Upper lobe of left lung (tissue), 6 donors: ENCODE data around the gene ATF1. TPM values are rescaled to one million over a fixed set of nuclear protein-coding genes. Genes with fewer than 3 reads are reported as not detected.
"Not testable (repeated sequence)": the region's sequence is repeated elsewhere in the genome, so short reads cannot be mapped to it uniquely, and the experiment has no call there.

Experiments used
- ATAC-seq, 2 donors: fragments of 200-7000 bp; cut with Tn5 transposase; one replicate each; pipeline ENCODE4 v1.9.1; 2022; ENCODE audit warnings: mild to moderate bottlenecking in 2 of 2, moderate library complexity in 2 of 2; ENCODE audit not compliant: low FRiP score in 2 of 2
- DNase-seq, 2 donors: peaks; one replicate each; pipeline ENCODE4 v3.0.0-alpha.2; 2019 to 2020
- H3K27ac ChIP-seq, 4 donors: fragments of 200-600 bp; sonication (generic); one replicate each; pipeline ENCODE4 v1.5.1; 2016 to 2019
- H3K27me3 ChIP-seq, 4 donors: fragments of 200-600 bp; sonication (generic); one replicate each; pipeline ENCODE4 v1.5.1; 2017 to 2019
- H3K36me3 ChIP-seq, 4 donors: fragments of 200-600 bp; sonication (generic); one replicate each; pipeline ENCODE4 v1.5.1; 2016 to 2019
- H3K4me1 ChIP-seq, 4 donors: fragments of 200-600 bp; sonication (generic); one replicate each; pipeline ENCODE4 v1.5.1; 2018 to 2019
- H3K4me3 ChIP-seq, 4 donors: fragments of 200-600 bp; sonication (generic); one replicate each; pipeline ENCODE4 v1.5.1; 2017 to 2019; ENCODE audit warnings: mild to moderate bottlenecking in 2 of 4, moderate library complexity in 1 of 4
- H3K9me3 ChIP-seq, 4 donors: fragments of 200-600 bp; sonication (generic); one replicate each; pipeline ENCODE4 v1.5.1; 2018 to 2019
- CTCF ChIP-seq, 6 experiments: fragments of 450-650 bp in 4 of 6; fragments of 200-600 bp in 2 of 6; sonication (generic) in 2 of 6; IDR thresholded peaks; one replicate each; pipeline ENCODE4 v1.5.1; 2016 to 2019; ENCODE audit warnings: antibody characterized with exemption in 6 of 6
- EP300 ChIP-seq, 4 donors: sonication (generic); formaldehyde crosslinking; IDR thresholded peaks; one replicate each; pipeline ENCODE4 v1.5.1; 2017; ENCODE audit warnings: antibody characterized with exemption in 4 of 4, control low read depth in 2 of 4
- POLR2A ChIP-seq, 4 donors: fragments of 450-650 bp; IDR thresholded peaks; one replicate each; pipeline ENCODE4 v1.5.1; 2016 to 2017; ENCODE audit warnings: antibody characterized with exemption in 4 of 4, mild to moderate bottlenecking in 2 of 4
- POLR2AphosphoS5 ChIP-seq, 2 donors: sonication (generic); formaldehyde crosslinking; IDR thresholded peaks; one replicate each; pipeline ENCODE4 v1.5.1; 2017; ENCODE audit warnings: antibody characterized with exemption in 2 of 2
- WGBS, 2 donors: methylation state at CpG; one replicate each; pipeline ENCODE4 v1.1.5; 2017 to 2018; 5-methylcytosine and 5-hydroxymethylcytosine counted together
- total RNA-seq, 6 donors: library from RNA; depleted of rRNA in 4 of 6; stranded (reverse); fragments of >200 nt in 4 of 6; gene quantifications; one replicate each; pipeline versions ENCODE4 v1.1.0 to v1.2.1, GENCODE V29; 2016 to 2021
- donor health status: DM: no; HTN: no; CAD: no; lungs with moderate emphysema.
- donor health status: DM: no; HTN: yes; CAD: no; lungs with severe emphysema.

The ATF1 gene
- total RNA-seq, 6 donors from 2014 or later: 23.0 to 48.1 (median 33.9) TPM

DNA sequence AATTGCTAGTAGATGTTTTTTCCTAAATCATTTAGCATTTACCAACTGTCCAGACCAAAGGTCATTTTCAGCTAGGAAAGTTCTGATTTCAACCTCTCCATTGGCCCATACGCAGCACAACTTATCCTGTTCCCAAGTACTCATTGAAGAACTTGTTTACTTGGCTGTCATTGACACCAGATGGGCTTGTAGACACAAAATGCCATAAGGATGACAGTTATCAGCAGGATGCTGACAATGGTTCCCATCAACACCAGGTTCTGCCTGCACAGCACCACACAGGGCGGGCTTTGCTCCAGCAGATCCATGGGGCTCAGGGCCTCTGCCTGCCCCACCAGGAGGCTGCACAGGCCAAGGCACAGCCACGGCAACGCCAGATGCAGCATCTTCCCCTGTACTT is 42.3 kb downstream of the ATF1 start:
- WGBS, 2 donors: 99 to 100% methylated on average over 4 of the region's 4 CpGs
- TF ChIP-seq EP300 (IDR thresholded peaks at IDR 0.05) (no peak), POLR2AphosphoS5 (IDR thresholded peaks at IDR 0.05) (no peak), POLR2A (IDR thresholded peaks at IDR 0.05) (no peak), CTCF (IDR thresholded peaks at IDR 0.05) (no peak)

DNA sequence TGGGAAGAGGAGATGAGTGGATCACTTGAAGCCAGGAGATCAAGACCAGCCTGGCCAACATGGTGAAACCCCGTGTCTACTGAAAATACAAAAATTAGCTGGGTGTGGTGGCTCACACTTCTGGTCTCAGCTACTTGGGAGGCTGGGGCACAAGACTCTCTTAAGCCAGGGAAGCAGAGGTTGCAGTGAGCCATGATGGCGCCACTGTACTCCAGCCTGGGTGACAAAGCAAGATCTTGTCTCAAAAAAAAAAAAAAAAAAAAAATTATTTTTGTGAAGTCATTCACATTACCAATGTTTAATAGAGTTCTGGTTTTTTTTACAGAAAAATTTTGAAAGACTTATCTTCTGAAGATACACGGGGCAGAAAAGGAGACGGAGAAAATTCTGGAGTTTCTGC is 45.2 kb downstream of the ATF1 start:
- ATAC-seq, DNase-seq, H3K4me1 ChIP-seq, H3K9me3 ChIP-seq, H3K27me3 ChIP-seq, H3K4me3 ChIP-seq, H3K27ac ChIP-seq: not testable (repeated sequence)
- peaks cover 9 to 51% (median 24%) of the 10 kb centered on the region in 4 donors for H3K36me3 ChIP-seq
- 92 to 98% methylated on average over 4 of the region's 4 CpGs for WGBS, 2 donors

More for the DNA sequence above, 42.3 kb downstream of the ATF1 start:
- H3K9me3 ChIP-seq: no peaks in the 10 kb centered on the region
- no peaks in the 10 kb centered on the region for H3K4me1 ChIP-seq
- H3K36me3 ChIP-seq: peaks cover 6 to 32% (median 14%) of the 10 kb centered on the region in 4 donors
- no peak overlapping the region for H3K27ac ChIP-seq
- H3K27me3 ChIP-seq: no peaks in the 10 kb centered on the region
- no peak for ATAC-seq
- peak in 1 of 2 donors; percentile 17 for DNase-seq
- no peak overlapping the region for H3K4me3 ChIP-seq

DNA sequence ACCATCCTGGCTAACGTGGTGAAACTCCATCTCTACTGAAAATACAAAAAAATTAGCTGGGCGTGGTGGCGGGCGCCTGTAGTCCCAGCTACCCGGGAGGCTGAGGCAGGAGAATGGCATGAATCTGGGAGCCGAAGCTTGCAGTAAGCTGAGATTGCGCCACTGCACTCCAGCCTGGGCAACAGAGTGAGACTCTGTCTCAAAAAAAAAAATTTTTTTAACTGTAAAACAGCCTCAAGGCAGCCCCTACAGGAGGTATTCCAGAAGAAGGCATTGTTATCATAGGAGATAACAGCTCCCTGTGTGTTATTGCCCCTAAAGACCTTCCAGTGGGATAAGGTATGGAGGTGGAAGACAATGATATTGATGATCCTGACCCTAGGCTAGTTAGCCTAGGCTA is 51.0 kb downstream of the ATF1 start:
- not testable (repeated sequence) for ATAC-seq, H3K9me3 ChIP-seq, H3K27me3 ChIP-seq, H3K4me3 ChIP-seq, H3K27ac ChIP-seq, H3K4me1 ChIP-seq, DNase-seq
- 92 to 97% methylated on average over 7 of the region's 7 CpGs for WGBS, 2 donors
- peaks cover 32 to 96% (median 55%) of the 10 kb centered on the region in 4 donors for H3K36me3 ChIP-seq

- H3K9me3 ChIP-seq: no peaks in the 10 kb centered on the region
- peaks cover 15 to 56% (median 24%) of the 10 kb centered on the region in 4 donors for H3K36me3 ChIP-seq
- H3K27ac ChIP-seq: no peak overlapping the region
- no peak for ATAC-seq
- peaks cover 0 to 3% (median 0%) of the 10 kb centered on the region in 4 donors for H3K4me1 ChIP-seq
- no peak overlapping the region for H3K4me3 ChIP-seq
- DNase-seq: no peak
- no peak for TF ChIP-seq POLR2A (IDR thresholded peaks at IDR 0.05)
- H3K27me3 ChIP-seq: no peaks in the 10 kb centered on the region
Observed at GRCh38 chr12:50820177-50820576, 56.3 kb downstream of the ATF1 start.

- WGBS, 2 donors: 85% methylated on average over 1 of the region's 1 CpG
- TF ChIP-seq POLR2AphosphoS5 (IDR thresholded peaks at IDR 0.05) (no peak), CTCF (IDR thresholded peaks at IDR 0.05) (no peak), POLR2A (IDR thresholded peaks at IDR 0.05) (no peak), EP300 (IDR thresholded peaks at IDR 0.05) (no peak)
Observed at GRCh38 chr12:50822082-50822481, 58.2 kb downstream of the ATF1 start.

DNA sequence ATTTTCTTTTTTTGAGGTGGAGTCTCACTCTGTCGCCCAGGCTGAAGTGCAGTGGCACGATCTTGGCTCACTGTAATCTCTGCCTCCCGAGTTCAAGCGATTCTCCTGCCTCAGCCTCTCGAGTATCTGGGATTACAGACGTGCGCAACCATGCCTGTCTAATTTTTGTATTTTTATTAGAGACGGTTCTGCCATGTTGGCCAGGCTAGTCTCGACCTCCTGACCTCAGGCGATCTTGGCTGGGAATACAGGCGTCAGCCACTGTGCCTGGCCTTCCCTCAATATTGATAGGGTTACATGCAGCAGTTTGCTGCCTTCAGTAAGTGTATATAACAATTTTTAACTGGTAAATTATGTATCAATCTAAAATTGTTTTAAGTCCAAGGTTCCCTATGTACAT is 59.8 kb downstream of the ATF1 start:
- 91 to 96% methylated on average over 11 of the region's 11 CpGs for whole genome bisulfite sequencing, 2 donors
- not testable (repeated sequence) for DNase-seq

More at GRCh38 chr12:50822082-50822481, 58.2 kb downstream of the ATF1 start:
- Histone ChIP-seq H3K9me3 (no peaks in the 10 kb centered on the region), H3K4me1 (peaks cover 0 to 4% (median 2%) of the 10 kb centered on the region in 4 donors), H3K36me3 (peaks cover 3 to 37% (median 7%) of the 10 kb centered on the region in 4 donors), H3K27me3 (no peaks in the 10 kb centered on the region), H3K27ac (no peak overlapping the region), H3K4me3 (no peak overlapping the region)
- no peak for DNase-seq
- ATAC-seq: no peak

DNA sequence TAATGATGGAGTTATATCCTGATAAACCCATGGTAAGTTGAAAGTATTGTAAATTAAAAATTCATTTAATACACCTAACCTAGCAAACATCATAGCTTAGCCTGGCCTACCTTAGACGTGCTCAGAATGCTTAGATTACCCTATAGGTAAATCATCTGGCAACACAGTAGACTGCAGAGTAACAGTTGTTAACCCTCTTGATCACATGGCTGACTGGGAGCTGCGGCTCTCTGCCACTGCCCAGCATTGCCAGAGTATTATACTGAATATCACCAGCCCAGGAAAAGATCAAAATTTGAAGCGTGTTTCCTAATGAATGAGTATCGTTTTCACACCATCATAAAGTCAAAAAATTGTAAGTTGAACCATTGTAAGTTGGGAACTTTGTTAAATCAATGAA is 61.0 kb downstream of the ATF1 start:
- peaks cover 0 to 4% (median 2%) of the 10 kb centered on the region in 4 donors for H3K4me1 ChIP-seq
- 40 to 46% methylated on average over 4 of the region's 4 CpGs for WGBS, 2 donors
- H3K9me3 ChIP-seq: no peaks in the 10 kb centered on the region
- DNase-seq: no peak
- H3K36me3 ChIP-seq: peaks cover 0 to 9% (median under 1%) of the 10 kb centered on the region in 4 donors
- TF ChIP-seq POLR2AphosphoS5 (IDR thresholded peaks at IDR 0.05): no peak
- TF ChIP-seq POLR2A (IDR thresholded peaks at IDR 0.05): no peak
- TF ChIP-seq EP300 (IDR thresholded peaks at IDR 0.05): no peak
- TF ChIP-seq CTCF (IDR thresholded peaks at IDR 0.05): no peak
- no peaks in the 10 kb centered on the region for H3K27me3 ChIP-seq
- H3K4me3 ChIP-seq: no peak overlapping the region
- peak overlapping the region; percentile 1 to 31 (median 12) for H3K27ac ChIP-seq
- ATAC-seq: peak in 1 of 2 donors; percentile 34

More for the DNA sequence above, 59.8 kb downstream of the ATF1 start:
- not testable (repeated sequence) for H3K27ac ChIP-seq, ATAC-seq, H3K9me3 ChIP-seq, H3K27me3 ChIP-seq, H3K4me1 ChIP-seq, H3K4me3 ChIP-seq
- H3K36me3 ChIP-seq: peaks cover 0 to 21% (median 2%) of the 10 kb centered on the region in 4 donors
